Mucosa of descending colon (tissue), 3 donors: ENCODE data around the gene RUVBL2. TPM values are rescaled to one million over a fixed set of nuclear protein-coding genes. Genes with fewer than 3 reads are reported as not detected.
"Not testable (repeated sequence)": the region's sequence is repeated elsewhere in the genome, so short reads cannot be mapped to it uniquely, and the experiment has no call there.

Source experiments
- ATAC-seq: fragments of 200-7000 bp; cut with Tn5 transposase; one replicate; pipeline ENCODE4 v1.9.1; 2020; ENCODE audit warnings: mild to moderate bottlenecking, moderate library complexity
- DNase-seq, 3 donors: peaks; one replicate each; pipeline ENCODE4 v3.0.0-alpha.2; 2020
- H3K36me3 ChIP-seq: fragments of 200-600 bp; one replicate; pipeline ENCODE4 v1.8.0; 2021; ENCODE audit warnings: low read depth, mild to moderate bottlenecking
- H3K4me1 ChIP-seq: fragments of 200-600 bp; one replicate; pipeline ENCODE4 v1.8.0; 2021; ENCODE audit warnings: low read depth, mild to moderate bottlenecking
- H3K4me3 ChIP-seq: fragments of 200-600 bp; one replicate; pipeline ENCODE4 v1.8.0; 2021; ENCODE audit warnings: mild to moderate bottlenecking
- H3K9me3 ChIP-seq: fragments of 200-600 bp; one replicate; pipeline ENCODE4 v1.8.0; 2021; ENCODE audit warnings: mild to moderate bottlenecking
- intact Hi-C, 2 donors: fragments of 100-400 bp; cut with DNase I in 1 of 2; cut with micrococcal nuclease in 1 of 2; formaldehyde crosslinking; loops; one replicate each; pipeline versions ENCODE4 v1.11.0 to v1.11.1; 2022; cut with DNase I, micrococcal nuclease
- total RNA-seq, 3 donors: library from RNA; stranded (reverse); fragmentation: NEBNext Ultra II Directional in 2 of 3; extraction: Animal tissue kit (Norgen Biotek cat#: 25700) in 2 of 3; gene quantifications; one replicate each; pipeline versions ENCODE4 v1.2.1 to v1.2.4, GENCODE V29; 2021 to 2023
- TF ChIP-seq, protein P1 (sequence below): fragments of 200-600 bp; IDR thresholded peaks from one replicate; pipeline ENCODE4 v1.8.0; 2022; ENCODE audit warnings: antibody characterized with exemption, mild to moderate bottlenecking
- donor health status: DM: no; HTN: no; CAD: no; lungs with moderate emphysema.
- donor health status: DM: no; HTN: no; CAD: no.
- donor health status: DM: no; HTN: yes; CAD: no.

Gene RUVBL2
- total RNA-seq, 3 donors from 2014 or later = 47.4 to 68.8 (median 57.3) TPM

DNA sequence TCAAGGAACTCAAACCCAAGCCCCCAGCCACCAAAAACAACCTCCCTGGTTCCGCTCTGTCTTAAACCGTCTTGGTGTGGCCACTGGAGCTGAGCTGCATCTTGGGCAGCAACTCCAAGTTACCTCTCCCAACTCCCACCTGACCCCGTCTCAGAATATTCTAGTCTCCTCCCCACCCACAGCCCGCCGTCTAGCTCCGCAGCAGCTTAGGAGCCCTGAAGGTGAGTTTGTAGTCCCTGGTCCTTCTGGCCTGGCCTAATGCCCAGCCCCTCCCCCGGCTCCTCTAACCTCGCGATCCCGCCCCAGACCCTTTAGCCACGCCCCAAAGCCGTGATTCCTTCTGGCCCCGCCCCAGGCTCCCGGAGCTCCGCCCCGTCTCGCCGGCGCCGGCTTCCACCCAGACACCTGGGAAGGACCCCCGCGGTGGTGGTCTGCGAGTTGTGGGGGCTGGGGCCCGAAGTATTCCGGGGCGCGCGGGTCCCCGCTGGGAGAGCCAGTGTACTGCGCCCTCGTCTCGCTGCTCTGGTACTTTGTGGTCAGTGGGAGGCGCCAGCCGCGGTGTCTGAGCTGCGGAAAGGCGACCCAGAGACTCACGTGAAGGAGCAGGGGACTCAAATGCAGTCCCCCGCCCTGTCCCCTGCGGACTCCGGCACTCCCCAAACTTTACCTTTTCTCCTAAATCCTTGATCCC is 25.7 kb downstream of the RUVBL2 start:
- peak; percentile 85 to 88 (median 85) for DNase-seq
- TF ChIP-seq, protein P1, sequence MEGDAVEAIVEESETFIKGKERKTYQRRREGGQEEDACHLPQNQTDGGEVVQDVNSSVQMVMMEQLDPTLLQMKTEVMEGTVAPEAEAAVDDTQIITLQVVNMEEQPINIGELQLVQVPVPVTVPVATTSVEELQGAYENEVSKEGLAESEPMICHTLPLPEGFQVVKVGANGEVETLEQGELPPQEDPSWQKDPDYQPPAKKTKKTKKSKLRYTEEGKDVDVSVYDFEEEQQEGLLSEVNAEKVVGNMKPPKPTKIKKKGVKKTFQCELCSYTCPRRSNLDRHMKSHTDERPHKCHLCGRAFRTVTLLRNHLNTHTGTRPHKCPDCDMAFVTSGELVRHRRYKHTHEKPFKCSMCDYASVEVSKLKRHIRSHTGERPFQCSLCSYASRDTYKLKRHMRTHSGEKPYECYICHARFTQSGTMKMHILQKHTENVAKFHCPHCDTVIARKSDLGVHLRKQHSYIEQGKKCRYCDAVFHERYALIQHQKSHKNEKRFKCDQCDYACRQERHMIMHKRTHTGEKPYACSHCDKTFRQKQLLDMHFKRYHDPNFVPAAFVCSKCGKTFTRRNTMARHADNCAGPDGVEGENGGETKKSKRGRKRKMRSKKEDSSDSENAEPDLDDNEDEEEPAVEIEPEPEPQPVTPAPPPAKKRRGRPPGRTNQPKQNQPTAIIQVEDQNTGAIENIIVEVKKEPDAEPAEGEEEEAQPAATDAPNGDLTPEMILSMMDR = no peak
- Histone ChIP-seq H3K9me3 (no peaks in the 10 kb centered on the region), H3K4me1 (peaks cover 12% of the 10 kb centered on the region), H3K36me3 (no peaks in the 10 kb centered on the region), H3K4me3 (no peak overlapping the region)
- intact Hi-C loops = no loop called here
- peak; percentile 84 for ATAC-seq

- DNase-seq (no peak), ATAC-seq (no peak)
- Histone ChIP-seq H3K9me3 (no peaks in the 10 kb centered on the region), H3K36me3 (no peaks in the 10 kb centered on the region), H3K4me1 (peaks cover 12% of the 10 kb centered on the region), H3K4me3 (no peak overlapping the region)
- TF ChIP-seq, protein P1 = no peak
- intact Hi-C loops = no loop called here
Observed at GRCh38 chr19:49020342-49020741, 26.7 kb downstream of the RUVBL2 start.

DNA sequence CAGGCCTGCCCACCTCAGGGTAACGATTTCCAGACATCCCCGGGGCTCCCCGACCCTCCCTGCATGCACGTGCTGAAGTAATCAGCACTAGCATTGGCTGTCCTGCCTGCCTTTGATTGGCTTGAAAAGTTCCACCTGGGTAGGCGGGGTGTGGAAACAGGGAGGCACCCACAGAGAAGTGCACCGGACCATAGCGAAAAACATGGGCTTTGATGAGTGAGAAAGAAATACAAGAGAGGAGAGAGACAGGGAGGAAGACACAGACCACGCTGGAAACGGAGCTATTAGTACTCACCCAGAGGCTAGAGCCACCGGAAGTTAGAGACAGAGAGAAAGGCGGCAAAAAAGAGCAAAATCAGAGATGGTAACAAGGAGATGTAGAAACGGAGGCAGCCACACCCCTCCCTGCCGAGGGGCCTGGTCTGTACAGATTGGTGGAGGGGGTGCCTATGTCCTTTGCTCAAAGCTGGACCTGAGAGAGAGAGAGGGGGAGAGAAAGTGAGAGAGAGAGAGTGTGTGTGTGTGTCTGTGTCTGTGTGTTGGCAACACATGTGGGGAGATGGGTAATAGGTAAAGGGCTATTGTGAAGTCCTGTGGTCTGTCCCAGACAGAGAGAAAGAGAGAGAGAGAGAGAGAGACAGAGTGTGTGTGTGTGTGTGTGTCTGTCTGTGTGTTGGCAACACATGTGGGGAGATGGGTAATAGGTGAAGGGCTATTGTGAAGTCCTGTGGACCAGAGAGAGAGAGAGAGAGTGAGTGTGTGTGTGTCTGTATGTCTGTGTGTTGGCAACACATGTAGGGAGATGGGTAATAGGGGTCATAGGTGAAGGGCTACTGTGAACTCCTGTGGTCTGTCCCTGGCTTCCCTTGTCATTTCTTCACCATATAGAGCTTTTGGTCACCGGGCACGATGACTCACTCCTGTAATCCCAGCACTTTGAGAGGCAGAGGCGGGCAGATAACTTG is 27.5 kb downstream of the RUVBL2 start:
- ATAC-seq = no peak
- Histone ChIP-seq H3K4me3 (no peak overlapping the region), H3K9me3 (no peaks in the 10 kb centered on the region), H3K4me1 (peaks cover 12% of the 10 kb centered on the region), H3K36me3 (no peaks in the 10 kb centered on the region)
- no peak for DNase-seq
- TF ChIP-seq, protein P1 = no peak
- intact Hi-C loops = no loop called here

GRCh38 chr19:49022116-49022515 is 28.4 kb downstream of the RUVBL2 start:
- intact Hi-C loops = no loop called here
- TF ChIP-seq, protein P1 = no peak
- H3K4me1 ChIP-seq = peaks cover 12% of the 10 kb centered on the region
- H3K9me3 ChIP-seq = no peaks in the 10 kb centered on the region
- no peak for ATAC-seq
- no peak for DNase-seq
- no peaks in the 10 kb centered on the region for H3K36me3 ChIP-seq
- no peak overlapping the region for H3K4me3 ChIP-seq

DNA sequence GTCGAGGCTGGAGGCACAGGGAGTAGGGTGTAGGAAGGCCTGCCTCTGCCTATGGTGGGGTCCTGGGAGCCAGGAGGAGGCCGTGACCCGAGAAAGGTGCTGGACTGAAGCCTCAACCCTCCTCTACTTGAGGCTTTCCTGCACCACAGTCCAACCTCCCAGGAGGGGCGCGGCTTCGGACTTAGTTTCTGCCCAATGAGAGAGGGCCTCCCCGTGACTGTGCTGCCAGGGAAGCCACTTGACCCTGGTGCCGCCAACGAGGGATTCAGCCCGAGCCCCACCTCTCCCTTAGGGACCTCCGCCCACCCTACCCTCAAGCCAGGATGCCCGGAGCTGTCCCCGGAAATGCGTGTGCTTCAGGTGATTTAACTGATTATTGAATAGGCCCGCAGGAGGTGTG is 30.5 kb downstream of the RUVBL2 start, which contains the start of gene CGB3:
Gene CGB3 (minus strand): TSS at position 101 of the 400 bp plus-strand sequence. CDS start 362 bp downstream, outside the sequence.
- intact Hi-C loops, ATAC-seq, DNase-seq, H3K4me3 ChIP-seq, H3K9me3 ChIP-seq, H3K36me3 ChIP-seq, H3K4me1 ChIP-seq: not testable (repeated sequence)

DNA sequence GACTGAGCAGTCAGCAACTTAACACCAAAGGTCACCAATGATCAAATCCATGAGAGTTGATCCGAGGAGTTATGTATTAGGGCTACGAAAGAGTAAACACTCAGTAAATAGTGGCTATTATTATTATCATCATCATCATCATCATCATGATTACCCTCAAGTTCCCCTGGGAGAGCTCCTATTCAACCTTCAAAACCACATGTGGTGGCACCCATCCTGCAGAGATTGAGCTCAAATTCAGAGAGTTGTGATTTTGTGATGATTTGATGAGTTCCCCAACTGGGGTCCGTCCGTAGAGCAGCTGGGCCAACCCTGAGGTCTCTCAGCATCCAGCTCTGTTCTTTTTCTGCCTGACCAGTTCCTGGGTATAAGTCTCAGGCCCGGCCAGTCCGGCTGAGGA is 31.4 kb downstream of the RUVBL2 start:
- intact Hi-C loops, ATAC-seq, H3K4me3 ChIP-seq, H3K36me3 ChIP-seq, DNase-seq, H3K9me3 ChIP-seq, H3K4me1 ChIP-seq: not testable (repeated sequence)

- intact Hi-C loops, H3K4me1 ChIP-seq, H3K4me3 ChIP-seq, ATAC-seq, DNase-seq, H3K36me3 ChIP-seq, H3K9me3 ChIP-seq: not testable (repeated sequence)
Observed at GRCh38 chr19:49025599-49025998, 31.9 kb downstream of the RUVBL2 start.

DNA sequence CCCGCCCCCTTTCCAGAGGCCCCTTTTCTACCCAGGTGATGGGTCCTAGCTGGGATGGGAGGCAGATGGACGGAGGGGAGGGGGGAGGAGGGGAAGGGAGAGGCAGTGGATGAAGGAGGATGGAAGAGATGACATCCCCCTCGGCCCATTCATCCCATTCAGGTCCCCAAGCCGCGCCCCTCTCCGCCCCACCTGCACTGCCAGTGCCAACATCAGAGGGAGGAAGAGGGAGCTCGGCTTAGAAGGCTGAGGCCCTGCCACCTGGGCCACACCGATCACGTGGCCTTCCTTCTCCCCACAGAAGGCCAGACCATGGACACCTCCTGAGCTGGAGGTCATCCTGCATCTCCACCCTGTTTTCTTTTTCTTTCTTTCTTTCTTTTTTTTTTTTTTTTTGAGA is 35.0 kb downstream of the RUVBL2 start:
- H3K4me3 ChIP-seq, DNase-seq, ATAC-seq, H3K9me3 ChIP-seq, H3K4me1 ChIP-seq, intact Hi-C loops, H3K36me3 ChIP-seq: not testable (repeated sequence)

DNA sequence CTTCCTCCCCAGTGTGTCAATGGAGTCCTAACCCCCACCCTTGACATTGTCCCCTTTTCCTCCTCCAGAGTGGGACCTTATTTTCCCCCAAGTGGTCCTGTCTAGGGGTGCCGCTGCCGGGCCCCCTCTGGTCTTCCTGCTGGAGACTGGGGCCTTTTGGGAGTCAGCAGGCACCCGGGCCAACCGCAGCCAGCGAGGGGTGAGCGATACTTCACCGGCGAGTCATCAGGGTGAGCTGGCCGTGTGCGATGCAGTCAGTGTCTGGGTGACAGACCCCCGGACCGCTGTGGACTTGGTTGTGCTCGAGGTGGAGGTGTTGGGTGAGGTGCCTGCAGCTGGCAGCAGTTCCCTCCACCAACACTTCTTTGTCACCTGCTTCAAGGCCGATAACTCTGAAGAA is 36.1 kb downstream of the RUVBL2 start:
- H3K4me3 ChIP-seq, H3K9me3 ChIP-seq, ATAC-seq, H3K4me1 ChIP-seq, H3K36me3 ChIP-seq, DNase-seq, intact Hi-C loops: not testable (repeated sequence)

DNA sequence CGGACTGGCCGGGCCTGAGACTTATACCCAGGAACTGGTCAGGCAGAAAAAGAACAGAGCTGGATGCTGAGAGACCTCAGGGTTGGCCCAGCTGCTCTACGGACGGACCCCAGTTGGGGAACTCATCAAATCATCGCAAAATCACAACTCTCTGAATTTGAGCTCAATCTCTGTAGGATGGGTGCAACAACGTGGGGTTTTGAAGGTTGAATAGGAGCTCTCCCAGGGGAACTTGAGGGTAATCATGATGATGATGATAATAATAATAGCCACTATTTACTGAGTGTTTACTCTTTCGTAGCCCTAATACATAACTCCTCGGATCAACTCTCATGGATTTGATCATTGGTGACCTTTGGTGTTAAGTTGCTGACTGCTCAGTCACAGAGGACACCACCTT is 36.6 kb downstream of the RUVBL2 start:
- H3K36me3 ChIP-seq, DNase-seq, H3K4me1 ChIP-seq, H3K4me3 ChIP-seq, intact Hi-C loops, ATAC-seq, H3K9me3 ChIP-seq: not testable (repeated sequence)
